ENCODE data around the gene NDRG3.

The NDRG3 gene

GRCh38 chr20:36745927-36746659, at the start of gene NDRG3:
TSS of gene NDRG3 (minus strand) at chr20:36746090. CDS start at chr20:36721735, 24,355 bp downstream.
- peak; percentile 92 for DNase-seq (ENCODE audit: low spot score)

- no peak for DNase-seq (ENCODE audit: low spot score)
Observed at GRCh38 chr20:36794116-36794474, 48.2 kb upstream of the NDRG3 start.

DNA sequence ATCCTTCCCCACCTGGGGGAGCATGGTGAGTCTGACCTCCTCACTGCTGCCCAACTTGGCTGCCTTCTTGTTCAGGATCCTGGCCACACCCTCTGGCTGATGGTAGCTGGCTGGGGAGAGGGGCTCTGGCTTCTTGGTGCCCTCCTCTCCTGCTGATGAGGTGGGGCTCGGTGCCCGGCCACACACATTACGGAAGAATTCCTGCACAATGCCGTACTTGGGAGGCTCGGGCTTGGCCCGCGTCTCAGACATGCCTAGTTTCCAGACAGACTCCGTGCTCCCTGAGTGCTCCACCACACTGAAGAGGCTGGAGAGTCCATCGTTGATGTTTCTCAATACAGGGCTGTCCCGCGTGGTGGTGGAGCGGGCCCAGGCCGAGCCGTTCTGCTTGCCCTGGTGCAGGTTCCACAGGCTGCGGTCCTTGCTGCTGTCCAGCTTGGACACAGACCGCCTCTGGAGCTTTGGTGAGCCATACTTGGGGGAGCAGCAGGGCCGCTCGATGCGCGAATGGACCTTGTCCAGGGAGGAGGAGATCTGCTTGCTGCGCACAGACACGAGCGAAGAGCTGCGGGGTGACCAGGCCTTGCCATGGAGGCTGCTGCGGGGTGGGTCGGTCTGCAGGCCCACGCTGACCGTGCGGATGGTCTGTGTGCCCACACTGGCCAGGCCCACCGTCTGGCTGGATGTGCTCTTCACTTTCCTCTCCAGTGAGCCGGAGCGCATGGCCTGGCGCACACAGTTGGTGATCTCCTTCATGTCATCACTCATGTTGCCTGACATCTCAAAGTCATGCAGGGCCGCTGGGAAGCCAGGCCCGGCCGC, 47.6 kb upstream of the NDRG3 start:
- no peak for DNase-seq (ENCODE audit: low spot score)

DNA sequence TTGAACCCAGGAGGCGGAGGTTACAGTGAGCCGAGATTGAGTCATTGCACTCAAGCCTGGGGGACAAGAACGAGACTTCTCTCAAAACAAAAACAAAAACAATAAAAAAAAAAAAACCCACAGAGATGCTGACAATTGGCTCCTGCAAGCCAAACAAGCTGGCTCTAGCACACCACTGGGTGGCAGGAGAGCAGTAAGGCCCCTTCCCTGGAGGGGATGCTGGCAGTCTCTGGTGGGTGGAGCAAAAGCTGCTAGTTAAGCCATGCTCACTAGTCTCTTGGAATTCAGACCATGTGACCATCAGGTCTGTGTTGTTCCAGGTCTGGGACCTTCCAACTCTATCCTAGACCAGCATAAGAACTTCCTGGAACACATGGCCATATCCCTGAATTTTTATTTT, 46.5 kb upstream of the NDRG3 start:
- DNase-seq (ENCODE audit: low spot score) = peak; percentile 11

DNA sequence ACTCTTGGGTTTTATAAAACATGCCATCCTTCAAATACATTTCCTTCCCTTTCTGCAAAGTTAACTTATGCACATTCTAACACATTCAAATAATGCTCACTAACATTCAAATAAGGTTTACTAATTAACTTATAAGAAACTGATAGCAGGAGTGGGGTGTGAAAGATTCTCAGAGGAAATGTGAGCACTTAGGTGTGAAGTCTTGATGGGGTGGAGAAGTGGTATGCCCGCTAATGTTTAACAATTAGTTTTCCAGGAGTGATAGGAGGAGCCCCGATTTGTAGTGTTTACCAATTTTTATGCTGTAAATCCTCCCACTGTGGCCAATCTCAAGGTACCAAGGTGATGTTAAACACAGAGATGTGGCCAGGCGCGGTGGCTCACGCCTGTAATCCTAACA, 46.0 kb upstream of the NDRG3 start:
- DNase-seq (ENCODE audit: low spot score) = no peak

- no peak for DNase-seq (ENCODE audit: low spot score)
Observed at GRCh38 chr20:36786663-36787062, 40.8 kb upstream of the NDRG3 start.

GRCh38 chr20:36786246-36786645, 40.4 kb upstream of the NDRG3 start:
- DNase-seq (ENCODE audit: low spot score) = no peak

DNA sequence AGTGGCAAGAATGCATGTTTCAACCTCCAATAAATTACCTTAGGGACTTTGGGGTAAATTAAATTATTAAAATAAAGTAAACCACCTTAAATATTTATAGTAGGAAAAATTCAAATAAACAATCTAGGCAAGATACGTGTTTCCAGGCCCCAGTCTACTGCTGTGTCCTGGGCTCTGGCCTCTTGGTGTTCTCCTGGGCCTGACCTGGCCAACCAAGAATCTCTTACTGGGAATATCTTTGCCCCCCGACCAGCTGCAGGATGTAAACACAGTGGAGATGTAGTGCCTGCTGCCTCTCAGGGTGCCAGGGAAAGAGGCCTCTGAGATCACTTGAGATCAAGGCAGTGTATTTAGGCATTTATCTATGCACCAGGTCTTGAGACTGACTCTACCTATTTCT, 39.4 kb upstream of the NDRG3 start:
- no peak for DNase-seq (ENCODE audit: low spot score)

- DNase-seq (ENCODE audit: low spot score) = no peak
Observed at GRCh38 chr20:36784900-36785299, 39.0 kb upstream of the NDRG3 start.

DNA sequence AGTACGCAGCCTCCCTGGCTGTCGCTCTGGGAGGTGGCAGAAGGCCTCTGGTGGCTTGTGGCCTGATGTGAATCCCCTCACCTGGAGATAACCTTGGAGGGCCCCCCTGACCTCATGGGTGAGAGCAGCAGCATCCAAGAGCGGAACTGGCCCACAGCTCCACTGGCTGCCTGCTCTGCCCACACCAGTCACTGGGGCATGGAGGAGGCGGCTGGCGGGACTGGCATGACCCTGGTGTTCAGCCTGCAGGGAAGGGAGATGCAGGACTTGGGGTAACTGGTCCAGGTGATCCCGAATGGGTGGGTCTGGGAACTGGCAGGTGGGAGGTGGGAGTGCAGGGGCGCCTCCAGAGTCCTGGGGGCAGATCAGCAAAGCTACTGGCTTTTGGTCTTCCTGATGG, 38.2 kb upstream of the NDRG3 start:
- no peak for DNase-seq (ENCODE audit: low spot score)

DNA sequence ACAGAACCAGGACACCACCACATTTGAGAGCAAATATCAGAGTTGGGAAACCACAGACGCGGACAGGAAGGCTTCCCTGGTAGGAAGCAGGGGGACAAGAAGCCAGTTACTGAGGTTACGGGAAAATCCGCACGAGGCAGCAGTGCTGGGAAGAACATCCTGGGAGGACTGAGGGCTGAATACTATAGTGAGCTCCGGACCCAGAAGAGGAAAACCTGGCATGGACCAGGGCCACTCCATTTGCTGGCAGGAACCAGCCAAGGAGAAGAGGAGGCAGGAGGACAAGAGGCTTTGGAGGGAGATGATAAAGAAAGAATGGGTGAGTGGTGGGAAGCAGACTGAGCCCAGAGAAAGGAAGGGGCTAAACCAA, 33.8 kb upstream of the NDRG3 start:
- no peak for DNase-seq (ENCODE audit: low spot score)

- DNase-seq (ENCODE audit: low spot score) = no peak
Observed at GRCh38 chr20:36778831-36779655, 33.2 kb upstream of the NDRG3 start.

DNA sequence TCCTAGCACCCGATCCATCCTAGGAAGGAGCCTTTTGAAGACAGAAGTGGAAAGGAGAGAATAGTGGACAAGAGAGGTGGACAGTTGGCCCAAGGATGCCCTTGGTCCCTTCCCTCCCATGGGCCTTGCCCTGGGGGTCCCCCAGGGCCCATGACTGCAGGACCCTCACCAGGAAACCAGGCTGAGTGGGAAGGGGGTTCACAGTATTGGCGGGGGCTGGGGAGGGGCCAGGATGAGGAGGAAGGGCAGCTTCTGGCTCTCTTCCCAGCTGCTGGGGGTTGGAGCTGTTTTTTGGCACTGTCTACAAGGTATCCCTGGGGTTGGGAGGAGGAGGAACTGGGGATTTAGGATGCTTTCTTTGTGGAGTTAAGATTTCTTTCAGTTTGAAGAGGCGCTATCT, 31.7 kb upstream of the NDRG3 start:
- DNase-seq (ENCODE audit: low spot score) = no peak

GRCh38 chr20:36777167-36777566, 31.3 kb upstream of the NDRG3 start:
- DNase-seq (ENCODE audit: low spot score) = no peak

GRCh38 chr20:36775826-36776225, 29.9 kb upstream of the NDRG3 start:
- DNase-seq (ENCODE audit: low spot score) = no peak

- DNase-seq (ENCODE audit: low spot score) = no peak
Observed at GRCh38 chr20:36775196-36775595, 29.3 kb upstream of the NDRG3 start.

DNA sequence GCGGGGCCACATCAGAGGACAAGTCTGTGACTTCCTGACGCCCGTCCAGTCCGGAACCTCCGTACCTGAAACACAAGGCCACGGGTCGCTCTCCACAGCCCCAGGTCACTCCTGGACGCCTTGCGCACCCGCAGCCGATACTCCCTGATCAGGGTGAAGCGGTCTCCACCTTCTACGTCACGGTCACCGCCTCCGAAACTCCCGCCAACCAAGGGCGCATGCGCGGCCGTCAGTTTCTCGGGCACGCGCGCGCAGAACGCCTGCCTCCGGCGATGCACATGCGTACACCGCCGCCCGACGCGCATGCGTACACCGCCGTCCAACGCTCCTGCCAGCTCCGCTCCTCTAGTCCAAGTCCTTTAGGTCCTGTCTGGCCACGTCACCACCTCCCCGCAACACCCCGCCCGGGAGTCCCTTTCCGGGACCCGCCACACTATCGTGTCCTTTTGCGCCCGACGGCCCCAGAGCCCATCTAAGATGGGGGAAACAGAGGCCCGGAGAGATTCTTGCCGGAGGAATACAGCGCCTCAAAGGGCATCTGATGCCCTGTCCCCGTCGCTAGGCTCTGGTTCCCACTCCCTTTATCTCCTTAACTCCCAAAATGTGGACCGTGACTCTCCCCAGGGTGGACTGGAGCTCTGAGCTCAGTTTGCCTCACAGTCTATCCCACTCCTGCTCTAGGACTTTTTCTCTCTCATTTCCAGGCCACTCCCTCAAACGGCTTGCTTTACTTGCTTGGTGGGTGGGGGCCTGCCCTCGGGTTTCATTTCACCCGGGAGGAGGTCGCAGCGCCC, 27.9 kb upstream of the NDRG3 start, which contains the start of gene DSN1:
TSS of gene DSN1 (minus strand) at position 167 of the 794 bp plus-strand sequence. CDS start 2,305 bp downstream, outside the sequence.
- peak; percentile 99 for DNase-seq (ENCODE audit: low spot score)

DNA sequence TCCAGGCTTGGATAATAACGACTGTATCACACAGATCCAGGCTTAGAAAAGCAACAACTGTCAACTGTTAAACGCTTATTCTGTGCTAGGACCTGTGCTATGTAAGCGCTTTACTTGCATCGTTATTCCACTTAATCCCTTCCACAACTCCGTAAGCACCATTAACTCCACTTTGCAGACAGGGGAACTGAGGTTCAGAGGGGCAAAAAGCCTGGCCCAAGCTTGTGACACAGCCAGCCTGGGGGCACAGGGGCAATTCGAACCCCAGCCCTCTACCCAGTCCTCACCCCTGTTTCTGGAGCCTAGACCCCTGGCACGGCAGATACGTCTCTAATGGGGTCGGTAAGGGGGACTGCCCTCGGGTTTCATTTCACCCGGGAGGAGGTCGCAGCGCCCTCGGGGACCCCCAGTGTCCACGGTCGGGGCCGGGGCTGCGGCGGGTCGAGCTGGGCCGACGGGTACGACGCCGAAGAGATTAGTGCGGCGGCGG, 27.3 kb upstream of the NDRG3 start:
- DNase-seq (ENCODE audit: low spot score) = no peak

DNA sequence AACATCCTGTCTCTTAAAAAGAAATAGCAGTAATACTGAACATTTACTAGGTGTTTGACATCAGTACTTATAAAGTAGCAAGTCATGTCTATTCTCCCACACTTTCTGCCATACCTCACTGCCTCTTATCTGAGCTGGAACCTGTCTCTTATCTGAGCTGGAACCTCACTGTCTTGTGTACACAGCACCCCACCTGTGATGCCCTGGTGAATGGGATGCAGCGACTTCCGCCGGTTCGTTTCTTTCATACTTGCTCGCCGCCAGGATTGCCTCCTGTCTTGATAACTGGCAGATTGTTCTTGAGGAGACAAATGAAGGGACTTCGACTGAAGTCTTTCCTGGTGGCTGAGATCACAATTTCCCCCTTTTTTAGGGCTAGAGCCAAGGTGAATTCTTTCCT, 24.8 kb upstream of the NDRG3 start:
- no peak for DNase-seq (ENCODE audit: low spot score)

GRCh38 chr20:36768768-36769430, 23.0 kb upstream of the NDRG3 start:
- DNase-seq (ENCODE audit: low spot score) = no peak

- no peak for DNase-seq (ENCODE audit: low spot score)
Observed at GRCh38 chr20:36761125-36761524, 15.2 kb upstream of the NDRG3 start.
